ENCODE measurements around the gene ZFPM1.

Gene ZFPM1

DNA sequence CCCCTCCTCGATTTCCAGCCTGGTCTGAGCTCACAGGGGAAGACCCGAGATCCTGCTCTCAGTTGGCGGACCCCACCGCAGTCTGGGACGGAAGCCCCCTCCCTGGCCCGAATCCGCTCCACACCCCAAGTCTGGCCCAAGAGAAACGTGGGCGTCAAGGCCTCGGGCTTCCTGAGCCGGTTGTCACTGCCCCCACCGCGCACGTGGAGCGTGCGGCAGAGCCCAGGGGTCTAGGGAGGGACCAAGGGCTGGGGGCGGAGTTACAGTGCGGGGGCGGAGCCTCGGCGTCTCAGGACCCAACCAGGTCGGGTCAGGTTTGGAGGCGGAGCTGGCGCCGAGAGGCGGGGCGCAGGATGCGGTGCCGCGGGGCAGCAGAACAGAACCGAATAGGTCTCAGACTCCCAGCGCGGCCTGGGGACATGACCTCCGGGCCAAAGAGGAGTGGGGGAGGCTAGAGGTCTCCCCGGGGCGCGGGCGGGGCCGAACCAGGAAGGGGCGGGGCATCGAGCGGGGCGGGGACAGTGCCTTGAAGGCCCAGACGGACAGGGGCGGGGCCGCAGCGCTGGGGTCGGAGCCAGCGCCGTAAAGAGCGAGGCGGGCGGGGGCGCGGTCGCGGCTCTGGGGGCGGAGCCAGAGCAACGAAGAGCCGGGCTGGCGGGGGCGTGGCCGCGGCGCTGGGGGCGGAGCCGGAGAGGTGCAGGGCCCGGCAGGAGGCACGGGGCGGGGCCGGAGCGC lies 431 bp upstream of the ZFPM1 start:
- DNase-seq = peak; percentile 93

DNA sequence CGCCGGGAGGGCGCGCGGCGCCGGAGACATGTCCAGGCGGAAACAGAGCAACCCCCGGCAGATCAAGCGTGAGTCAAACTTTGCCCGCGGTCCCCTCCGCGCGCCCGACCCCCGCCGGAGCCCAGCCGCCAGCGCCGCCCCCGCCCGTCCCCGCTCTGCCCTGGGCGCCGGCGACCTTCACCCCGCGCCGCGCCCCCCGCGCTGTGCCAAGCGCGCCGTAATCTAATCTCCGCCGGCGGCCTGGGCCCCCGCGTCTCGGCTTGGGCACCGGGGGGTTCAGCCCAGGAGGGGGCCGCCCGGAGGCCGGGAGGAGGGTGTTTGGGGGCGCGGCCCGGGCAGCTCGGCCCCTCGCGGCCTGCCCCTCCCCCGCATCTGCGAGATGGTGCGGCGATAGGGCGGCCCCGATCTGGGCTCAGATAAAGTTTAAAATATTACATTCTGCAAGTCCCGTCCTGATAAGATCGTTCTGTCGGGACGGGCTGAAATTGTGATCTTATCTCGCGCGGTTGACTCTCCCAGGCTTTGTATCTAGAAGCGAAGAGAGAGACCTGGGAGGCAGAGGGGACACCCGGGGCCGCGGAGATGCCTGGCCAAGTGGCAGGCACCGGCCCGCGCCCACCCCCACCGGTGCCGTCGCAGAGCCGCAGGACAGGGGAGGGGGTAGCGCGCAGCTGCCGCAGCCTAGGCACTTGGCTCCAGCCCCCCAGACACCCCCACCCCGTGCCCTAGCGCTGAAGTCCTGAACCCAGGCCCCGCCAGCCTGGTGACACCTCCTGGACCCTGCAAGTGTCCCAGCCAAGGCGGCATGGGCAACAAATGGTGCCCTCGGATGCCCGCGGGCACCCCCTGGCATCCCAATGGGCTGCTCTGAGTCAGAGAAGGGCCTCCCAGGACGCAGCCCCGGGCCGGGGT lies 787 bp downstream of the ZFPM1 start:
- DNase-seq = no peak

DNA sequence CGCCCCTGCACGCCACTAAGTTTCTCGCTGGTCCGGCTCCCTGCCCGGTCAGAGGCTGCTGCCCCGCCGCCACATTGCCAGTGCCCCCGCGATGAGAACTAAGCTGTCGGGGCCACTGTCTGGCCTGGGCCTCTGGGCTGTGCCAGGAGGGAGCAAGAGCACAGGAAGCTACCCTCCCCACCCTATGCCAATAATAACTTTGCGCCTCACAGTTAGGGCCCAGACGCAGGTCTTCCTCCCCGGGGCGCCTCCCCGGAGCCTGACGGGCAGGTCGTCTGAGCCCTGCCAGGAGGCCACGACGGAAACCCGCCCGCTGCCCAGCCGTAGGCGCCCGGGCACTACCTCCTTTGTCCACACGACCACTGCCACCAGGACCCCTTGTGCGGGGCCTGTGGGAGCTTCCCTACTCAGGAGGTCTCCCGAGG lies 1.5 kb downstream of the ZFPM1 start:
- no peak for DNase-seq

DNA sequence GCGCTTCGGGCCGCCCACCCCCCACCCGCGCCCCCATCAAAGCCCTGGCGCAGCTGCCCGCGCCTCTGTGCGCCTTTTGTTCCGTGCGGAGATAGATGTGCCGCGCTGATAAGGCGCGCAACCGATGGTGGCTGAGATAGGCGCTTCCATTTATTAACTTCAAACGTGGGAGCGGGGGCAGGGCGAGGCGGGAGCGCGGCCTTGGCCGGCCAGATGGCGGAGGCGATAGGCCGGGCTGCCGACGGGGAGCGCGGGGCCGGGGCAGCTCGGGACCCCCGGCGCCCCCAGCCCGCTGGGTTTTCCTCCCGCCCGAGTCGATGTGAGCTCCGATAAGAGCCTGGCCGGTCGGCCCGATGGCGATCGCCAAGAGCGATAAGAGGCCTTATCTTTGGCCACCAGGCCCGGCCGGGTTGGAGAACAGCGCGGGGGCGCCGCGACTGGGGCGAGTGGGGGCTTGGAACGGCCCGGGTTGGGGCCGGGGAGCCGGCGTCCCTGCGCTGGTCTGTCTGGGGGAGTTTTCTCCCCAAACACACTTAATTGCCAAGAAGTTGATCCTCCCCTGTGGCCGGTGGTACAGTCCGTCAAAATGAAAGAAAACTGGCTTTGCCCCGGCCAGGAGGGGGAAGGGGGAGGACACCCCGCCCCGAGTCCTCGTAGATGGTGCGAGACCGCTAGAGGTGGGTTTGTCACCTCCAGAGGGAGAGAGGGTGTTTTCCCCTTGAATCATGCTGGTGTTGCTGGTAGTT lies 2.7 kb downstream of the ZFPM1 start:
- DNase-seq = peak; percentile 48

DNA sequence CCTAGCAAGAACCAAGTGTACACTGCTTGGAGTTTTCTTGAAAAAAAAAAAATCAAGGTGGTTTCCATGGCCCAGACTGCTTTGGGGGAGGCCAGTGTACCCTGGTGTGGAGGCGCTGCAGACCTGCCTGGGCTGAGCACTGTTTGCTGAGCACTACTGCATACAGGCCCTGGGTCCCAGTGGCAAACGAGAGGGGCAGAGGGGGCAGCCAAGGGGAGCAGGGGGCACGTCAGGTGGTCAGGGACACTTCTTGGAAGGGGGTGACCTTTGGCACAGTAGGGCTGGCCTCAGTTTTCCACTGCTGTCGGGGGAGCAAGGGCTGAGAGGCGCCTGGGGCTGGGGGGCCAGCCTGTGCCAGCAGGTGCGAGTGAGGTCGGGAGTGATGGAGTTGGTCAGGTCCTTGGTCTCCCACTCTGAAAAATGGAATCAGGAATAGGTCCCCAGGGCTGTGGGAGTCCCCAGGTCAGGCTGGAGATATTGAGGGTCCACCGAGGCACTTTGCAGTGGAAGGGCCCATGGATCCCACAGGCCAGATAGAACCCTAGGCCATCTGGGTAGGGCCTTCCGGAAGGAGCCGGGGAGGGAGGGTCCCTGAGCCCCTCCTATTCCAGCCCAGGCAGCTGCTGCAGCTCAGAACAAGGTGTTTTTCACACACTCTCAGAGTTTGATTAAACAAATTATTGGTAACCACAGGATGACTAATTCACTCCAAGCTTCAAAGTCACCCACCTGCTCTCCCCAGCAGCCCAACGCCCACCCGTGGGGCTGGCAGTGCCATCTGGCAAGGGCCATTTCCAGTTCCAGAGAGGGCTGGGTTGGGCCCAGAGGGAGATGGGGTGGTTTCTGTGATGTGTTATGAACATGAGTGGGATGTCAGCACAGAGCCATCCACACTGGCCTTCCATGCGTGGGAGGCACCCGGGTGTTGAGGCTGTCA lies 3.5 kb downstream of the ZFPM1 start:
- no peak for DNase-seq

DNA sequence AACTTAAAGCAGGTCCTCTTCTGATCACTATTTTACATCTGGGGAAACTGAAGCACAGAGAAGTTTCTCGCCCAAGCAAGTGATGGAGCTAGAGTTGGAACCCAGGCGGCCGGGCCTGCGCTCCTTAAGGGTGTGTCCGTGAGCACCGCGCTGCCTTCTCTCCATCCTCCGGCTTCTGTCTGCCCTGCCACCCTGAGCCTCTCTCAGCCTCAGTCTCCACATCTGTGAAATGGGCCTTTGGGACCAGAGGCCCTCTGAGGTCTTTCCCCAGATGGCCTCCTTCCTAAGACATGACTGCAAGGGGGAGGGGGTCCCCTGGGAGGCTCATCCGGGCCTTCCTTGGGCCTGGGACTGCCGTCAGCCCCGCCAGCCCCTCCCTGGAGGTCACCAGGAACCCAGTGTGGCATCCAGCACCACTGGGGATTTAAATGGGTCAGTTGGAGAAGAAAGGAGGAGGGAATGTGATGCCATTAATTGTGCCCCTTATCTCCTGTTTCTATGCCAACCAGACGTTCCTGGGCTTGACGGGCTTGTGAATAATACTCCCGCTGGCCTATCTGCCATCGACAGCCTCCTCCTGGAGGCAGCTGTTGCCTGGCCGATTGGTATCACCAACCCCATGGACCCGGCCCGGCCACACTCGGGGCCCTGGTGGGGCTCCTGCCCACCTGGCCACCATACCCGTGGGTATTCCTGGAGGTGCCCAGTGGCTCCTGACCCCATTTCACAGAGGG lies 5.1 kb downstream of the ZFPM1 start:
- DNase-seq = no peak

DNA sequence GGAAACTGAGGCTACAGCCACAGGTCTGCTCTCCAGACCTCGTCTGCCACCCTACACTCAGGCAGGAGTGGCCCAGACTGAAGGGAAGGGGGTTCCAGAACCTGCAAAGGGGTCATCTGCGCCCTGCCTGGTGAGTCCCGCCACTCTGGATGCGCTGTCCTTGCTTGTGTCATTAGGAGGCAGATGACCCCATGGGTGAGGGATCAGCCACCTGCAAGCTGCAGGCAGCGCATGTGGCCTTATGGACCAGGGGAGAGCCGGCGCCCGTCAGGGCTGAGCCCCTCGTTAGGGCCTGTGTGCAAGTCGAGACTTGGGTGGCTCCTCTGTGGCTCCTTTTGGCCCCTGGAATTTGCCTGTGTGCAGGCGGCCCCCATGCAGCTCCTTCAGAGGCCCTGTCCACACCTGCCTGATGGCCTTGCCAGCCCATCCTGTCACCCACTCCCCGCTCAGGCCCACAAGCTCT lies 5.7 kb downstream of the ZFPM1 start:
- no peak for DNase-seq

DNA sequence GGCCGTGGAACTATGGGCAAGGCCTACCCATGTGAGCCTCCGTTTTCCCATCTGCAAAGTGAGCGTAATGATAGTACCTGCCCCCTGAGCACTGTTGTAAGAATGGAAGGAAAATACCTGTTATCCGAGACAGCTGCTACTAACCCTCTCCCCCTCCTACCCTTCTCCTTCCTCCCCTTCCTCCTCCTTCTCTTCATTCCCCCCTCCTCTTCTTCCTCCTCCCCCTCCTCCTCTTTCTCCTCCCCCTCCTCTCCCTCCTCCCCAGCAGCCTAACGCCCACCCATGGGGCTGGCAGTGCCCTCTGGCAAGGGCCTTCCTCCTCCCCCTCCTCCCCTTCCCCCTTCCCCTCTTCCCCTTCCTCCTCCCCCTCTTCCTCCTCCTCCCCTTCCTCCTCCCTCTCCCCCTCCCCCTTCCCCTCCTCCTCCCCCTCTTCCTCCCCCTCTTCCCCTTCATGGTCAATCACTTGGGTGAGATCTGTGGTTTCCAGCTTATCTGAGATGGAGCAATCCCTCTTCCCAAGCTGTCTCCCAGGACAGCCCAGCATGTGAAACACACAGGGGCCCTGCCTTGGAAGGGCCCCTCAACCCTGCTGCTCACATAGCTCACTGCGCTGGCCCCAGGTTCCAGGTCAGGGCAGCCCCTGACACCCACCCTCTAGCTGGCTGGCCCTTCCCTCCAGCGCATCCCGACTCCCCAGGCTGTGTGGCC lies 6.4 kb downstream of the ZFPM1 start:
- no peak for DNase-seq

DNA sequence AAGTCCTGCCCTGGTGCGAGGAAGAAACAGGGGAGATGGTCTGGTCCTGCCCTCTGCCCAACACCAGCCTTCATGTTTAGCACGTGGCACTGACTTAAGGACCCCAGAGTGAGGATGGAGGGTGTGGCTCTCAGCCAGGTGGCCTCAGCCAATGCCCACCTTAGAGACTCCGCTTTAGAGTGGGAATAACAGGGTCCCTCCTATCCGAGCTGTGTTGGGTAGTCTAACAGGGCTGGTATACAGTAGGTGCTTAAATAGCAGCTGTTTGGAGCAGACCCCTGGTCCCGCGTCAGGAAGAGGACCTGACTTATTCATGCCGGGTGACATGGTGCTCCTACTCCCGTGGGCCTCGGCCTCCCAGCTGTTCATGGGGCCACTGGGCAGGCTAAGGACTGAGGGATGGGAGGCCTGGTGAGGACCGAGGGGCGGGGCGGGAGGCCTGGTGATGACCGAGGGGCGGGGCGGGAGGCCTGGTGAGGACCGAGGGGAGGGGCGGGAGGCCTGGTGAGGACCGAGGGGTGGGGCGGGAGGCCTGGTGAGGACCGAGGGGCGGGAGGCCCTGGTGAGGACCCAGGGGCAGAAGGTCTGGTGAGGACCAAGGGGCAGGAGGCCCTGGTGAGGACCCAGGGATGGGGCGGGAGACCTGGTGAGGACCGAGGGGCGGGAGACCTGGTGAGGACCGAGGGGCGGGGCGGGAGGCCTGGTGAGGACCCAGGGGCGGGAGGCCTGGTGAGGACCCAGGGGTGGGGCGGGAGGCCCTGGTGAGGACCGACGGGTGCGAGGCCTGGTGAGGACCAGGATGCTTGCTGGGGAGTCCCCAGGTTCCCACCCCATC lies 7.6 kb downstream of the ZFPM1 start:
- no peak for DNase-seq

DNA sequence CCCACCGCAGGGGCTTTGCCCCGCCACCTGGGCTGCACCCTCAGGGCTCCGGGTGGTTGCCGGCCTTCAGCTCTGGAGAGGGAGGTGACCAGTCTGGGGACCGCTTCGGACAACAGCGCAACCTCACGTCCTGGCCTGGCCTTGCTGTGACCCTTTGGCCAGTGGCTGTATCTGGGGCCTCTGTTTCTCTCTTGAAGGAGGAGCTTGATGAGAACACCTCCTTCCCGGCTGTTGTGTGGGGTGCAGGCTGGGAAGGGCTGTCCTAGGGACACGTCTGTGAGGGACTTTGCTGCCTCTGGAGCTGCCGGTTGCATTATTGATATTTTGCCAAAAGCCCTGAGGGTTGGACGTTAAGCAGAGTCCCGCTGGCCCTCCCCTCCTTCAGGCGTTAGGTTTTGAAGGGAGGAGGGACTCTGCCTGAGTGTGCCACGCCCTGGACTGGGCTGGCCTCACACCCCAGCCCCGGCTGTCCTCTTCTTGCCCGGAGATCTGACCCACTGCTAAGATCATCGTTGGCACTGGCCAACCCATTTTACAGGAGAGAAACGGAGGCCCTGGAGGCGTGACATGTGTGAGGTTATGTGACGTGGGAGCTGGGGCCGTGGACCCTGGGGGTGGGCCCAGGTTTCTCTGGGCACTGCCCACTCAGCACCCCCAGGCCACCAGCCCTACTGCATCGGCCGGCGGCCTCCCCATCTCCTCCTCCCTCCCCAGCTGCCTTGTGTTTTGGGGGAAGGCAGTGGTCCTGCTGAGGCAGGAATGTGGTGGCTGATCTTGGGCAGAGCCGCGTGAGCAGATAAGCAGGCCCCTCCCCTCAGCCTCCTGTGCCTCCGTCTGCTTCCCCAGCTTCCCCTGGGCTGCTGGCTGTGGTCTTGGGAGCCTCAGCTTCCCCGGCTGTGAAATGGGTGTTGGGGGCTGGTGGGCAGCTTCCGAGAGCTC lies 8.5 kb downstream of the ZFPM1 start:
- DNase-seq = no peak

DNA sequence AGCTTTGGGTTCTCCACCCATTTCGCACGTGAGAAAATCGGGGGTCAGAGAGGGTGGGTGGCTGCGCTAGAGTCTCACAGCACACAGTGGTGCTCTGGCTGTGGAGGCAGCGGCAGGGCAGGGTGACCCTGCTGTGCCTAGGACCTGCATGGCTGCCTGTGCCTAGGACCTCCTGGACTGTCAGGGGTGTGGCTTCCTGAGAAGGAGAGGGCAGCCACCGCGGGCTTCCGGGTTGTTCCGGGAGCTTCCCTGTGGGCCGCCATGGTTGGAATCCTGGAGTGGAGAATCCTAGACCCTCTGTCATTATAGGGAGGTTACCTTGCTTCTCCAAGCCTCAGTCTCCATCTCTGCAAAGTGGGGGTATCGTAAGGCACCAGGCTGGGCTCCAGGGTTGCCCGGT lies 9.3 kb downstream of the ZFPM1 start:
- DNase-seq = no peak

DNA sequence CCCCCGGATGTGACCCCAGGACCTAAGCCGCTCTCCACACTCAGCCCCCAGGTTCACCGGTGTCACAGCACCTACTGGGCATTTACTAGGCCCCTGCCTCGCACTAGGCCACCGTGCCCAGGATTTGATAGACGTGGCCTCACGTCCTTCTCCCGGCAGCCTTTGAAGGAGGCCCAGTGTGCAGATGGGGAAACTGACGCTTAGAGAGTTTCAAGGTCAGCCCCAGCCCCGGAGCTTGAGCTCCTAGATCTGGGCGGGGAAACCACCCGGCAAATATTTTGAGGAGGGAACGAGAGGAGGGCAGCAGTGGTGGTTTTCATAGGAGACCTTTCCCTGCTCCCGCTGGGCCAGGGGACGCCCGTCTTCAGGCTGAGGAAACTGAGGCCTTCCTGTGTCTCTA lies 10.3 kb downstream of the ZFPM1 start:
- DNase-seq = no peak

DNA sequence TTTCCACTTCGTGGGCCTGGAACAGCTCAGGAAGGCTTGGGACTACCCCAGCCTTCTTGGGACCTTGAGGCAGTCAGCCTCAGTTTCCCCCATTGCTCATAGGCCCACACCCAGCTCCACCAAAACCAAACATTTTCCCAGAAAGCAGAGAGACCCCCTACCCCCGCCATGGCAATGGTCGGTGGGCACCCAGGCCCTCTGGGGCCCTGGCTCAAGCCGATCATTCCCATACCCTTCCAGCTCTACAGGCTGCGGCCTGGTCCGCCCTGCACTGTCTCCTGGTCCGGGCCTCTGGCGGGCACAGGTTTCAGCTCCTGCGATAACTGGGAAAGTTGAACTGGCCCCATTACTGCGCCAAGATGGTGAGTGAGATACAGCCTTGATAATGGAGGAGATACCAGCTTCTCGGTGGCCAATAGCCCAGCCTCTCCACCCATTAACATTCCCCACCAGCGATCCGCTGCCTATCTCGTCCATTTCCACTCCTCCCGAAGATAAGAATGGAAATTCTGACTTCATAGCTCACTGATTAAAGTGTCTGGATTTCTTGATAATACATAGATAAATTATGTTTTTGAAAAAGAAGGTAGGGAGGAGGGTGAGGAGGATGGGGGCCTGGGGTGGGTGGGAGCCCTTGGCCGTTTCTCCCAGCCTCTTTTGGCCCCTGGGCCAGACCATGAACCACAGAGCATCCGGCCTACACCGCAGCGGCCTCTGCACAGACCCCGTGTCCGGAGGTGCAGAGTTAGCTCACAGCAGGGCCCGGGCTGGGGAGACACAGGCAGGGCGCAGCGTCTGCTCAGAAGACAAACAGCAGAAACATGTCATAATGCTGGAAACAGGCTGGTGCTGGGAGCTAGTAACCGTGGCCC lies 11.6 kb downstream of the ZFPM1 start:
- no peak for DNase-seq

DNA sequence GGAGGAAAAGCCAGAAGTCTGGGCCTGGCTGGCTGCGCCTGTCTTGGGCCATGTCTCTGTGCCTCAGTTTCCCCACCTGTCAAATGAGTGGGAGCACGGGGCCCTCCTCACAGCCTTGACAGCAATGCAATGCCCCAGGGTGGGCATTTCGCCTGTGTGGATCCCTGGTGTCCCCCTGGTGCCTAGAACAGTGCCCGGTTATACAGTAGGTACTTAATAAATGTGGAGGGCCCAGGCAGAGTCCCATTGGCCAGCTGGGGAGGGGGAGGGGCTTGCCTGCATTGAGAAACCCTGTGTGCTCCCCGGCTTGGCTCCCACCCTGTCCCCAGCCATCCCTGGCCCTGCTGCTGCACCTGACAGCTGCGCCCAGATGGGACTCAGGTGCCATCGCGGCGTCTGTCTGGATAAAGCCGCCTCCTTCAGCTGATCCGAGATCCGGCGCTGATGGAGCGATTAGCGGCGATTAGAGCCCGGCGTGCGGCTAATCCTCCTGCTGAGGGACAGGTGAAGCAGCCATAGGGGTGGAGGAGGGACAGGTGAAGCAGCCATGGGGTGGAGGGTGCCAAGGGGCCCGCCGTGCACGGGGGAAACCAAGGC lies 12.4 kb downstream of the ZFPM1 start:
- no peak for DNase-seq

DNA sequence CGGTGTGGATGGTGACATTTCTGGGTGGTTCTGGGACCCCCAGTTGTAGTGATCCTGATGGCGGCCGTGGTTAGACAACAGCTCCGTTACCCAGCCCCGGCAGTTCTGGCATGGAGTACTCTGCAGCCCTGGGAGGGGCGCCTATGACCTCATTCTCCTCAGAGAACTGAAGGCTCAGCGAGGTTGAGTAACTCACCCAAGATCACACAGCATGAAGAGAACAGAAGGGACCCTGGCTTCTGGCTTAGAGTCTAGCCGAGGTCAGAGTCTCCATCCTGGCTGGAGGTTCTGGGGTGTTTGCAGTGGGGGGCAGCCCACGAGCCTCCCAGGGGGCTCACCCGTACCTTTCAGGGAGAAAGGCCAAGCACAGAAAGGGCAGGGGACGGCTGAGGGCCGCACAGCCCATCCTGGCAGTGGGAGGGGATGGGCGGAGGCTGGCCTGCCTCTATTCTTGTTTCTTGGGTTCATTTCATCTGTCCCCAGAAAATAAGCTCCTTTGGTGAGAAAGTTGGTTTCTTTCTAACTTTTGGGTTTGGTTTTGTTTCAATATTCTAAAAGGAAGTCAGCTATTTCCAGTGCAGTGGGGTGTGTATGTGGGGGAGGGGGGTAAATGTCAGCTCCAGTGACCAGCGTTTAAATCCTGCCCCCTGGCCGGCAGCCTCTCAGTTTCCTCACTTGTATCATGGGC lies 13.2 kb downstream of the ZFPM1 start:
- DNase-seq = no peak

DNA sequence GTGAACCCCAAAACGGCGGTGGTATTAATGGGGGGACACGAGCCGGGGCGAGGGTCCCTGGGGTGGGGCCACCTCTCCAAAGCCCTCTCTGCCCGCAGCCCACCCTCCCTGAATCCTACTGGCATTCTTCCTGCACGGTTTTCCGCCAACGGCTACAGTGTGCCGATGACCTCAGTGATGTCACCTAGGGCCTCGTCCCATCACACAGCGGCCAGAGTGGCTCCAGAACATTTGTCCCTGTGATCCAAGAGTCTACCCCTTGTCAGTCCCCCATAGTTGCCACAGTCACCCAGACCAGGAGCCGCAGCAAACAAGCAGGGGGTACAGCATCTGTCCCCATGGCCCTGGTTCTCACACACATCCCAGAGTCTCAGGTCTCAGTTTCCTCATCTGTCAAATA lies 13.9 kb downstream of the ZFPM1 start:
- DNase-seq = no peak

DNA sequence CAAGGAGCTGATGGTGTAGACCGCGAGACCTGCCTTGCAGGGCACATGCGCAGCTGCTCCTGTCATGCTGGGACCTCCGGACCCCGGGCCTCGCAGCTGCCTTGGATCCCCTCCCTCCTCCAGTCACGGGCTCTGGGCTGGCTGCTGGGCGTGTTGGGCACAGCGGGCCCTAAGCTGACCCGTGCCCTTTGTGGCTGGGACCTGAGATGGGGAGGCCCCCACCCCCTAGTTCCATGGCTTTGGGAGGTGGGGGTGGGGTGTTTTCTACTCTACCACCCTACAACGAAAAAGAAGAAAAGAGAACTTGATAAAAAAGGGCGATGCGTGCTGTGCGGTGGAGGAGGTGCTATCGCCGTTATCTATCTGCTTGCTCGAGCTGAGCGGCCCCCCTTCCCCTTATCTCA lies 14.5 kb downstream of the ZFPM1 start:
- DNase-seq = no peak

Data from fibroblast of skin of right biceps (primary cell).